Measurements from ENCODE around the gene PIK3C3.

Gene PIK3C3

GRCh38 chr18:41954827-41955613 is at the start of gene PIK3C3:
TSS of gene PIK3C3 (plus strand) at chr18:41955234. CDS start at chr18:41955292, 58 bp downstream.
- in situ Hi-C loops (cut with HindIII; ENCODE audit: low sequenced_read_pairs), result no loop called here

- in situ Hi-C loops (cut with HindIII; ENCODE audit: low sequenced_read_pairs), result no loop called here
These were observed 49.1 kb upstream of the PIK3C3 start for GRCh38 chr18:41905786-41906527.

GRCh38 chr18:41906528-41907146 is 48.4 kb upstream of the PIK3C3 start:
- in situ Hi-C loops (cut with HindIII; ENCODE audit: low sequenced_read_pairs), result no loop called here

- in situ Hi-C loops (cut with HindIII; ENCODE audit: low sequenced_read_pairs), result no loop called here
These were observed 37.9 kb upstream of the PIK3C3 start for GRCh38 chr18:41917181-41917580.

- in situ Hi-C loops (cut with HindIII; ENCODE audit: low sequenced_read_pairs), result no loop called here
These were observed 33.3 kb upstream of the PIK3C3 start for GRCh38 chr18:41921770-41922169.

- in situ Hi-C loops (cut with HindIII; ENCODE audit: low sequenced_read_pairs), result no loop called here
These were observed 32.9 kb upstream of the PIK3C3 start for GRCh38 chr18:41922176-41922575.

- in situ Hi-C loops (cut with HindIII; ENCODE audit: low sequenced_read_pairs), result no loop called here
These were observed 32.2 kb upstream of the PIK3C3 start for GRCh38 chr18:41922841-41923240.

GRCh38 chr18:41923446-41923845 is 31.6 kb upstream of the PIK3C3 start:
- in situ Hi-C loops (cut with HindIII; ENCODE audit: low sequenced_read_pairs), result no loop called here

GRCh38 chr18:41928581-41928980 is 26.5 kb upstream of the PIK3C3 start:
- in situ Hi-C loops (cut with HindIII; ENCODE audit: low sequenced_read_pairs), result no loop called here

- in situ Hi-C loops (cut with HindIII; ENCODE audit: low sequenced_read_pairs), result no loop called here
These were observed 22.1 kb upstream of the PIK3C3 start for GRCh38 chr18:41932899-41933298.

- in situ Hi-C loops (cut with HindIII; ENCODE audit: low sequenced_read_pairs), result no loop called here
These were observed 21.3 kb upstream of the PIK3C3 start for GRCh38 chr18:41933778-41934177.

GRCh38 chr18:41936471-41937134 is 18.4 kb upstream of the PIK3C3 start:
- in situ Hi-C loops (cut with HindIII; ENCODE audit: low sequenced_read_pairs), result no loop called here

GRCh38 chr18:41938445-41938844 is 16.6 kb upstream of the PIK3C3 start:
- in situ Hi-C loops (cut with HindIII; ENCODE audit: low sequenced_read_pairs), result no loop called here

- in situ Hi-C loops (cut with HindIII; ENCODE audit: low sequenced_read_pairs), result no loop called here
These were observed 15.7 kb upstream of the PIK3C3 start for GRCh38 chr18:41939326-41939725.

GRCh38 chr18:41940506-41941215 is 14.4 kb upstream of the PIK3C3 start:
- in situ Hi-C loops (cut with HindIII; ENCODE audit: low sequenced_read_pairs), result no loop called here

GRCh38 chr18:41942254-41942653 is 12.8 kb upstream of the PIK3C3 start:
- in situ Hi-C loops (cut with HindIII; ENCODE audit: low sequenced_read_pairs), result no loop called here

- in situ Hi-C loops (cut with HindIII; ENCODE audit: low sequenced_read_pairs), result no loop called here
These were observed 6.4 kb upstream of the PIK3C3 start for GRCh38 chr18:41948544-41949110.

- in situ Hi-C loops (cut with HindIII; ENCODE audit: low sequenced_read_pairs), result no loop called here
These were observed 5.7 kb upstream of the PIK3C3 start for GRCh38 chr18:41949206-41949920.

- in situ Hi-C loops (cut with HindIII; ENCODE audit: low sequenced_read_pairs), result no loop called here
These were observed 654 bp downstream of the PIK3C3 start for GRCh38 chr18:41955688-41956087.

- in situ Hi-C loops (cut with HindIII; ENCODE audit: low sequenced_read_pairs), result no loop called here
These were observed 4.0 kb downstream of the PIK3C3 start for GRCh38 chr18:41959045-41959444.

All from DLD1 (cell line).